ENCODE measurements around the gene COA1. TPM values are rescaled to one million over a fixed set of nuclear protein-coding genes. Genes with fewer than 3 reads are reported as not detected.

COA1 gene
- total RNA-seq, 2 donors from 2014 or later, result 53.6 to 56.0 TPM

DNA sequence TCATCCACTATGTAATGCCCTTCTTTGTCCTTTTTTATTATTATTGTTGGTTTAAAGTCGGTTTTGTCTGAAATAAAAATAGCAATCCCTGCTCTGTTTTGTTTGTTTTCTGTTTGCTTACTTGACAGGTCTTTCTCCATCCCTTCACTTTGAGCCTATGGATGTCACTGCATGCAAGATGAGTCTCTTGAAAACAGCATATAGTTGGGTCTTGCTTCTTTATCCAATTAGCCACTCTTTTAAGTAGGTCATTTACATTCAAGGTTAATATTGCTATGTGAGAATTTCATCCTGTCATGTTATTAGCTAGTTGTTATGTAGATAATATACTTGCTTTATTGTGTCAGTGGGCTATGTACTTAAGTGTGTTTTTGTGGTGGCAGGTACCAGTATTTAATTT lies 25.8 kb downstream of the COA1 start:
- Histone ChIP-seq H3K27ac (no peak overlapping the region), H3K4me1 (peaks cover 0 to 9% of the 10 kb centered on the region in 2 donors), H3K9me3 (no peaks in the 10 kb centered on the region), H3K36me3 (no peaks in the 10 kb centered on the region), H3K27me3 (no peaks in the 10 kb centered on the region), H3K4me3 (no peak overlapping the region)
- TF ChIP-seq, protein P1, sequence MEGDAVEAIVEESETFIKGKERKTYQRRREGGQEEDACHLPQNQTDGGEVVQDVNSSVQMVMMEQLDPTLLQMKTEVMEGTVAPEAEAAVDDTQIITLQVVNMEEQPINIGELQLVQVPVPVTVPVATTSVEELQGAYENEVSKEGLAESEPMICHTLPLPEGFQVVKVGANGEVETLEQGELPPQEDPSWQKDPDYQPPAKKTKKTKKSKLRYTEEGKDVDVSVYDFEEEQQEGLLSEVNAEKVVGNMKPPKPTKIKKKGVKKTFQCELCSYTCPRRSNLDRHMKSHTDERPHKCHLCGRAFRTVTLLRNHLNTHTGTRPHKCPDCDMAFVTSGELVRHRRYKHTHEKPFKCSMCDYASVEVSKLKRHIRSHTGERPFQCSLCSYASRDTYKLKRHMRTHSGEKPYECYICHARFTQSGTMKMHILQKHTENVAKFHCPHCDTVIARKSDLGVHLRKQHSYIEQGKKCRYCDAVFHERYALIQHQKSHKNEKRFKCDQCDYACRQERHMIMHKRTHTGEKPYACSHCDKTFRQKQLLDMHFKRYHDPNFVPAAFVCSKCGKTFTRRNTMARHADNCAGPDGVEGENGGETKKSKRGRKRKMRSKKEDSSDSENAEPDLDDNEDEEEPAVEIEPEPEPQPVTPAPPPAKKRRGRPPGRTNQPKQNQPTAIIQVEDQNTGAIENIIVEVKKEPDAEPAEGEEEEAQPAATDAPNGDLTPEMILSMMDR (IDR thresholded peaks at IDR 0.05), result no peak
- no peak for DNase-seq (ENCODE audit: low spot score)

DNA sequence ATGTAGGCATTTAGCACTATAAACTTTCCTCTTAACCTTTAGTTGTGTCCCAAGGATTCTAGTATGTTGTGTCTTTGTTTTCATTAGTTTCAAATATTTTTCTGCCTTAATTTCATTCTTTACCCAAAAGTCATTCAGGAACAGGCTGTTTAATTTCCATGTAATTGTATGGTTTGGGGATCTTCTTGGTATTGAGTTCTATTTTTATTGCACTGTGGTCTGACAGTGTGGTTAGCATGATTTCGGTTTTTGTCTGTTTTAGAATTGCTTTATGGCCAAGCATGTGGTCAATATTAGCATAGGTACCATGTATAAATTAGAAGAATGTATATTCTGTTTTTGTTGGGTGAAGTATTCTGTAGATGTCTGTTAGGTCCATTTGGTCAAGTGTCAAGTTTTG lies 26.3 kb downstream of the COA1 start:
- no peaks in the 10 kb centered on the region for H3K9me3 ChIP-seq

DNA sequence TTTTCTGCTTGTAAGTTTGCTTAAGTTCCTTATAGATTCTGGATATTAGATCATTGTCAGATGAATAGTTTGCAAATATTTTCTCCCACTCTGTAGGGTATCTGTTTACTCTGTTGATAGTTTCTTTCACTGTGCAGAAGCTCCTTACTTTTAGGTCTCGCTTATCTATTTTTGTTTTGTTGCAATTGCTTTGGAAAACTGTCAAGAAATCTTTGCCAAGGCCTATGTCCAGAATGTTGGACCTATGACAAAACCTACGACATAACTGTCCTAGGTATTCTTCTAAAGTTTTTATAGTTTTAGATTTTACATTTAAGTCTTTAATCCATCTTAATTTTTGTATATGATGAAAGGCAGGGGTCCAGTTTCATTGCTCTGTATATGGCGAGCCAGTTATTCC lies 27.4 kb downstream of the COA1 start:
- DNase-seq (ENCODE audit: low spot score), result no peak
- peaks cover 0 to 9% of the 10 kb centered on the region in 2 donors for H3K4me1 ChIP-seq
- H3K9me3 ChIP-seq, result no peaks in the 10 kb centered on the region
- no peak overlapping the region for H3K27ac ChIP-seq
- no peak overlapping the region for H3K4me3 ChIP-seq
- TF ChIP-seq, protein P1 (IDR thresholded peaks at IDR 0.05), result no peak
- H3K27me3 ChIP-seq, result no peaks in the 10 kb centered on the region
- H3K36me3 ChIP-seq, result no peaks in the 10 kb centered on the region

More for the DNA sequence above, 26.3 kb downstream of the COA1 start:
- Histone ChIP-seq H3K4me1 (peaks cover 0 to 9% of the 10 kb centered on the region in 2 donors), H3K4me3 (no peak overlapping the region), H3K27ac (no peak overlapping the region), H3K27me3 (no peaks in the 10 kb centered on the region), H3K36me3 (no peaks in the 10 kb centered on the region)
- TF ChIP-seq, protein P1 (IDR thresholded peaks at IDR 0.05), result no peak
- no peak for DNase-seq (ENCODE audit: low spot score)

DNA sequence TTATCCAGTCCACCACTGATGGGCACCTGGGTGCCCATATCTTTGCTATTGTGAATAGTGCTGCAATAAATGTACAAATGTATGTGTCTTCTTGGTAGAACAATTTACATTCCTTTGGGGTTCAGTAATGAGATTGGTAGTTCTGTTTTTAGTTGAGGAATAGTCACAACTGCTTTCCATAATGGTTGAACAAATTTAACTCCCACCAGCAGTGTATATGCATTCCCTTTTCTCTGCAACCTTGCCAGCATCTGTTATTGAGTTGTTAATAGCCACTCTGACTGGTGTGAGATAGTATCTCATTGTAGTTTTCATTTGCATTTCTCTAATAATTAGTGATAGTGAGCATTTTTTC lies 27.8 kb downstream of the COA1 start:
- Histone ChIP-seq H3K4me1 (peaks cover 0 to 9% of the 10 kb centered on the region in 2 donors), H3K27me3 (no peaks in the 10 kb centered on the region), H3K9me3 (no peaks in the 10 kb centered on the region), H3K36me3 (no peaks in the 10 kb centered on the region), H3K4me3 (no peak overlapping the region), H3K27ac (no peak overlapping the region)
- TF ChIP-seq, protein P1 (IDR thresholded peaks at IDR 0.05), result no peak
- no peak for DNase-seq (ENCODE audit: low spot score)

DNA sequence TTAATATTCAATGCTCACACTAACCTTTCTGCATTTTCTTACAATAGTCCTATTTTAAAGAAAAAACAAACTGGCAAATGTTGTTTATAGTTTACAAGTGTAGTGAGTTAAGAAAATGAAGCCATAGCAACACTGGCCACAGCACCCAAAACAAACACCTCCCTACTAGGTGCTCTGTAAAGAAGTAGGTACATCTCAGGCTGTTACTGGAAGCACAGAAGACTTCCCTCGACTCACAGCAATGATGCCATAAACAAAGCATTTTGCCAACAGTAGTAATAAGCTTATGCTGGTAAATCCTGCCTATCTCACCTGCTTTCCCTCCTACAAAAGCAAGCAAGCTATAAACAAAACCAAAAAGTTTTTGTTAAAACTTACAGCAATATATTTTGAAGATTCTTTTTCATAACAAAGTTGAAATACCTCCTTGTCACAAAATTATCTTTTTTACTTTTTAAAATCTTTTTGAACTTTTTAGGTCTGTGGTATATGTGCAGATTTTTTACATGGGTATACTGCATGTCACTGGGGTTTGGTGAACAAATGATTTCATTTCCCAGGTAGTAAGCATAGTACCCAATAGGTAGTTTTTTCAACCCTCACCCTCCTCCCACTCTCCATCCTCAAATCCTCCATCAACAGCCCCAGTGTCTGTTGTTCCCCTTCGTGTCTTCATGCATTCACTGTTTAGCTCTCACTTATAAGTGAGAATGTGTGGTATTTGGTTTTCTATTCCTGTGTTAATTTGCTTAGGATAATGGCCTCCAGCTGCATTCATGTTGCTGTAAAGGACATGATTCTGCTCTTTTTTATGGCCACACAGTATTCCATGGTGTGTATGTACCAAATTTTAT lies 28.4 kb downstream of the COA1 start:
- H3K27me3 ChIP-seq, result no peaks in the 10 kb centered on the region
- no peak overlapping the region for H3K4me3 ChIP-seq
- H3K27ac ChIP-seq, result no peak overlapping the region
- H3K9me3 ChIP-seq, result no peaks in the 10 kb centered on the region
- H3K4me1 ChIP-seq, result peaks cover 0 to 9% of the 10 kb centered on the region in 2 donors
- TF ChIP-seq, protein P1 (IDR thresholded peaks at IDR 0.05), result no peak
- no peak for DNase-seq (ENCODE audit: low spot score)
- no peaks in the 10 kb centered on the region for H3K36me3 ChIP-seq
